Body of pancreas (tissue), 4 donors: Measurements from ENCODE around the gene ADK. TPM values are rescaled to one million over a fixed set of nuclear protein-coding genes. Genes with fewer than 3 reads are reported as not detected.

Source experiments
- ATAC-seq: fragments of 150-250 bp; one replicate; pipeline ENCODE4 v1.9.1; 2016
- DNase-seq, 4 donors: peaks; one replicate each; pipeline ENCODE4 v3.0.0-alpha.2; 2019
- H3K27ac ChIP-seq, 4 donors: fragments of 200-600 bp; sonication (generic); 1 replicate in 3 of 4; 2 replicates in 1 of 4; pipeline versions ENCODE4 v1.5.1 to v1.6.1; 2016 to 2019; ENCODE audit warnings: mild to moderate bottlenecking in 1 of 4, mixed read lengths in 1 of 4, moderate library complexity in 1 of 4
- H3K27me3 ChIP-seq, 2 donors: fragments of 200-600 bp; sonication (generic); one replicate each; pipeline ENCODE4 v1.6.0; 2016; ENCODE audit warnings: mild to moderate bottlenecking in 1 of 2
- H3K36me3 ChIP-seq, 2 donors: fragments of 200-600 bp; sonication (generic); replicated peaks in 1 of 2; 2 replicates each; pipeline ENCODE4 v1.5.1; 2016; ENCODE audit warnings: low read depth in 2 of 2; ENCODE audit not compliant: insufficient read depth in 1 of 2
- H3K4me1 ChIP-seq: fragments of 200-600 bp; sonication (generic); one replicate; pipeline ENCODE4 v1.6.0; 2016
- H3K4me3 ChIP-seq, 2 donors: fragments of 200-600 bp; sonication (generic); 1 replicate in 1 of 2; 2 replicates in 1 of 2; pipeline ENCODE4 v1.5.1; 2016 to 2019
- H3K9me3 ChIP-seq, 3 donors: fragments of 200-600 bp; sonication (generic); 1 replicate in 2 of 3; 2 replicates in 1 of 3; pipeline ENCODE4 v1.5.1; 2016
- POLR2A ChIP-seq, 3 donors: fragments of 450-650 bp; IDR thresholded peaks; one replicate each; pipeline ENCODE4 v1.6.1; 2016; ENCODE audit warnings: antibody characterized with exemption in 3 of 3, mild to moderate bottlenecking in 2 of 3
- WGBS, 2 donors: methylation state at CpG; one replicate each; pipeline ENCODE4 v1.1.5; 2017; 5-methylcytosine and 5-hydroxymethylcytosine counted together
- intact Hi-C: fragments of 100-400 bp; cut with DNase I; formaldehyde crosslinking; loops from one replicate; pipeline ENCODE4 v1.15.1; 2023
- total RNA-seq, 2 donors: library from RNA; depleted of rRNA; stranded (reverse); fragments of >200 nt; gene quantifications; one replicate each; pipeline ENCODE4 v1.1.0, GENCODE V29; 2016
- TF ChIP-seq, protein P1 (sequence below), 7 experiments: fragments of 450-650 bp in 4 of 7; fragments of 200-600 bp in 3 of 7; sonication (generic) in 3 of 7; IDR thresholded peaks; one replicate each; pipeline ENCODE4 v1.5.1; 2016 to 2019; ENCODE audit warnings: antibody characterized with exemption in 7 of 7

Gene ADK
- total RNA-seq, 2 donors from 2014 or later: 12.9 to 18.7 TPM

DNA sequence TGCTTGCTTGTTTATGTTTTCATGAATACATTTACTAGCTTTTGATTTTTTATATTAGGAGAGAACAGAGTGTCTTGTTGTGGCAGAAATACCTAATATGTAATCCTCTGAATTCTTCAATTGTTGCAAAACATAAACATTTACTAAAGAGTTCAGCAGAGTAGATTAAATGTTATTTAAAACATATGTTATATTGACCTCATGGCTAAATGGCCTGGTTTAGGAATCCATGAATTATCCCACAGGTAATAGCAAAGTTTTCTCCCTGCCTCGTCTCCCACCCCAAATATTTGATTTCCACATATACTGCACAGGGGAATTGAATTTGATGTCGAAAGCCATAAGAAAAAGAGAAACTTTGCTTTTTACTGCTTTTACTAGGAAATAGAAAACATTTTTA is 111.8 kb downstream of the ADK start:
- Histone ChIP-seq H3K4me1 (no peaks in the 10 kb centered on the region), H3K9me3 (no peaks in the 10 kb centered on the region), H3K27me3 (no peaks in the 10 kb centered on the region), H3K4me3 (no peak overlapping the region), H3K27ac (no peak overlapping the region), H3K36me3 (no peaks in the 10 kb centered on the region)
- 82 to 95% methylated on average over 2 of the region's 2 CpGs for WGBS, 2 donors
- DNase-seq (no peak), ATAC-seq (no peak)
- TF ChIP-seq, protein P1, sequence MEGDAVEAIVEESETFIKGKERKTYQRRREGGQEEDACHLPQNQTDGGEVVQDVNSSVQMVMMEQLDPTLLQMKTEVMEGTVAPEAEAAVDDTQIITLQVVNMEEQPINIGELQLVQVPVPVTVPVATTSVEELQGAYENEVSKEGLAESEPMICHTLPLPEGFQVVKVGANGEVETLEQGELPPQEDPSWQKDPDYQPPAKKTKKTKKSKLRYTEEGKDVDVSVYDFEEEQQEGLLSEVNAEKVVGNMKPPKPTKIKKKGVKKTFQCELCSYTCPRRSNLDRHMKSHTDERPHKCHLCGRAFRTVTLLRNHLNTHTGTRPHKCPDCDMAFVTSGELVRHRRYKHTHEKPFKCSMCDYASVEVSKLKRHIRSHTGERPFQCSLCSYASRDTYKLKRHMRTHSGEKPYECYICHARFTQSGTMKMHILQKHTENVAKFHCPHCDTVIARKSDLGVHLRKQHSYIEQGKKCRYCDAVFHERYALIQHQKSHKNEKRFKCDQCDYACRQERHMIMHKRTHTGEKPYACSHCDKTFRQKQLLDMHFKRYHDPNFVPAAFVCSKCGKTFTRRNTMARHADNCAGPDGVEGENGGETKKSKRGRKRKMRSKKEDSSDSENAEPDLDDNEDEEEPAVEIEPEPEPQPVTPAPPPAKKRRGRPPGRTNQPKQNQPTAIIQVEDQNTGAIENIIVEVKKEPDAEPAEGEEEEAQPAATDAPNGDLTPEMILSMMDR (IDR thresholded peaks at IDR 0.05): no peak
- TF ChIP-seq POLR2A (IDR thresholded peaks at IDR 0.05): no peak
- intact Hi-C loops: loop anchor here (10.0 kb wide), 1 partner anchor 842 kb away; a partner anchor contains a TSS

DNA sequence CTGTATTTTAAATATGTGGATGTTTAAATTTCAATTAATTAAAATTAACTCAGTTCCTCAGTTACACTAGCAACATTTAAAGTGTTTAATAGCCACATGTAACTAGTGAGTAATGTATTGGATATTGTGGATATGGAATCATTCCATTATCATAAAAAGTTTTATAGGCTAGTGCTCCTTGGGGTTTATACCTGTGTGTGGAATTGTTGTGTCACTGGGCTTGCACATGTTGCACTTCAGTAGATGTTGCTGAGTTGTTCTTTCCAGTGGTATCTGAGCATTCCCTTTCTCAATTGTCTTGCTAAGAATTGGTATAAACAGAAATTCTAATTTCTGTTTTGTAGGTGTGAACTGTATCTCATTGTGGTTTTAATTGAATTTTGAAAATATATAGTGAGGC is 113.0 kb downstream of the ADK start:
- no peaks in the 10 kb centered on the region for H3K27me3 ChIP-seq
- H3K9me3 ChIP-seq: no peaks in the 10 kb centered on the region
- intact Hi-C loops: loop anchor here (10.0 kb wide), 1 partner anchor 841 kb away; a partner anchor contains a TSS
- DNase-seq (no peak), ATAC-seq (no peak)
- no peaks in the 10 kb centered on the region for H3K36me3 ChIP-seq
- no peak overlapping the region for H3K27ac ChIP-seq
- no peak for TF ChIP-seq POLR2A (IDR thresholded peaks at IDR 0.05)
- TF ChIP-seq, protein P1 (IDR thresholded peaks at IDR 0.05): no peak
- H3K4me1 ChIP-seq: no peaks in the 10 kb centered on the region
- H3K4me3 ChIP-seq: no peak overlapping the region

DNA sequence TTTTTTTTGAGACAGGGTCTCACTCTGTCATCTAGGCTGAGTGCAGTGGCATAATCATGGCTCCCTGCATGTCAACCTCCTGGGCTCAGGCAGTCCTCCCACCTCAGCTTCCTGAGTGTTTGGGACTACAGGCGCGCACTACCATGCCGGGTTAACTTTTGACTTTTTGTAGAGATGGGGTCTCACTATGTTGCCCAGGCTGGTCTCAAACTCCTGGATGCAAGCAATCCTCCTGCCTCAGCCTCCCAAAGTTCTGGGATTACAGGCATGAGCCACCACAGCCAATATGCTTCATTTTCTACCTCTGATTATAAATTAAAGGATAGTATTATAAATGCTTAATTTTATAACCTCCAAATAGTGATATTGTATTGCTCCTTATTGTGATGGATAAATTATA is 121.3 kb downstream of the ADK start:
- WGBS, 2 donors: 97 to 98% methylated on average over 3 of the region's 3 CpGs

DNA sequence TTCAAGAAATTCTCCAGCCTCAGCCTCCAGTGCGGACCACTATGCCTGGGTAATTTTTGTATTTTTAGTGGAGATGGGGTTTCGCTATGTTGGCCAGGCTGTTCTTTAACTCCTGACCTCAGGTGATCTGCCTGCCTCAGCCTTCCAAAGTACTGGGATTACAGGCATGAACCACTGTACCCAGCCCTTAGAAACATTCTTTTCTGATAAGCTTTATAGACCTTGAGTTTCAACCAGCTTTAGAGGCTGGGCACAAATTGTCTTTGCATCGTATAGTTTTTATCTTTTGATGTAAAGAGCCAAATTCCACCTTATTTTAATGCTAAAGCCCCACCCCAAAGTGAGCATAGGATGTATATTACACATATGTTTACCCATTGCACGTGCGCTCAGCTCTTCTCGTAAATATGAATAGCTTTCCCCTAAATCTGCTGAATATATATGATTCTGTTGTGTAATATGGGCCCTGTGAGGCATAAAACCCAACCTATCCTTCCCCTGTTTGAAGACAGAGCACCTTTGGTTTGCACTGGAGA is 124.8 kb downstream of the ADK start:
- DNase-seq (no peak), ATAC-seq (no peak)
- no peak overlapping the region for H3K27ac ChIP-seq
- intact Hi-C loops: no loop called here
- no peaks in the 10 kb centered on the region for H3K4me1 ChIP-seq
- H3K4me3 ChIP-seq: no peak overlapping the region
- TF ChIP-seq, protein P1 (IDR thresholded peaks at IDR 0.05): no peak
- TF ChIP-seq POLR2A (IDR thresholded peaks at IDR 0.05): no peak
- WGBS, 2 donors: 84 to 89% methylated on average over 6 of the region's 6 CpGs
- H3K9me3 ChIP-seq: no peaks in the 10 kb centered on the region
- H3K36me3 ChIP-seq: no peaks in the 10 kb centered on the region
- no peaks in the 10 kb centered on the region for H3K27me3 ChIP-seq

More for the DNA sequence above, 121.3 kb downstream of the ADK start:
- no peaks in the 10 kb centered on the region for H3K36me3 ChIP-seq
- TF ChIP-seq, protein P1 (IDR thresholded peaks at IDR 0.05): no peak
- TF ChIP-seq POLR2A (IDR thresholded peaks at IDR 0.05): no peak
- no peak overlapping the region for H3K27ac ChIP-seq
- H3K4me1 ChIP-seq: peaks cover 4% of the 10 kb centered on the region
- ATAC-seq: no peak
- no peak for DNase-seq
- H3K27me3 ChIP-seq: no peaks in the 10 kb centered on the region
- H3K4me3 ChIP-seq: no peak overlapping the region
- intact Hi-C loops: no loop called here
- no peaks in the 10 kb centered on the region for H3K9me3 ChIP-seq

DNA sequence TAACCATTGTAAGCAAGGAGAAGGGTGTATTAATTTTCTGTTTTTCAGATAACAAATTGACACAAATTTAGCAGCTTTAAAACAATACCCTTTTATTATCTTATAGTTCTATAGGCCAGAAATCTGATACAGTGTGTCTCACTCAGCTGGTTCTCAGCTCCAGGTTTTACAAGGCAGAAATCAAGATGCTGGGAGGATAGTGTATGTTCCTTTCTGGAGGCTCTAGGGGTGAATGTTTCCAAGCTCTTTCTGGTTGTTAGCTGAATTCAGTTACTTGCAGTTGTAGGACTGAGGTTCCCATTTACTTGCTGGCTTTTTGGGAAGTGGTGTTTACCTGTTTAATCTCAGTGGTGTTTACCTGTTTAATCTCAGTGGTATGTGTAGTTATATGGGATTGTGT is 125.4 kb downstream of the ADK start:
- Histone ChIP-seq H3K36me3 (no peaks in the 10 kb centered on the region), H3K4me3 (no peak overlapping the region), H3K4me1 (no peaks in the 10 kb centered on the region), H3K27ac (no peak overlapping the region), H3K9me3 (no peaks in the 10 kb centered on the region), H3K27me3 (no peaks in the 10 kb centered on the region)
- intact Hi-C loops: no loop called here
- ATAC-seq (no peak), DNase-seq (no peak)
- TF ChIP-seq, protein P1 (IDR thresholded peaks at IDR 0.05): no peak
- no peak for TF ChIP-seq POLR2A (IDR thresholded peaks at IDR 0.05)
